Stimulated activated CD8-positive, alpha-beta memory T cell treated with anti-CD3 and anti-CD28 coated beads, Interleukin-2, amount 100 ng/mL, for 1 hour (primary cell): ENCODE data around the gene GPRIN1.
A peak's percentile ranks its signal among the peaks of the same experiment; 100 is the strongest.

Experiments used
- DNase-seq, 2 donors: peaks; one replicate each; pipeline ENCODE4 v3.0.0-alpha.2; 2020; ENCODE audit warnings: low read depth in 2 of 2

GPRIN1 gene

DNA sequence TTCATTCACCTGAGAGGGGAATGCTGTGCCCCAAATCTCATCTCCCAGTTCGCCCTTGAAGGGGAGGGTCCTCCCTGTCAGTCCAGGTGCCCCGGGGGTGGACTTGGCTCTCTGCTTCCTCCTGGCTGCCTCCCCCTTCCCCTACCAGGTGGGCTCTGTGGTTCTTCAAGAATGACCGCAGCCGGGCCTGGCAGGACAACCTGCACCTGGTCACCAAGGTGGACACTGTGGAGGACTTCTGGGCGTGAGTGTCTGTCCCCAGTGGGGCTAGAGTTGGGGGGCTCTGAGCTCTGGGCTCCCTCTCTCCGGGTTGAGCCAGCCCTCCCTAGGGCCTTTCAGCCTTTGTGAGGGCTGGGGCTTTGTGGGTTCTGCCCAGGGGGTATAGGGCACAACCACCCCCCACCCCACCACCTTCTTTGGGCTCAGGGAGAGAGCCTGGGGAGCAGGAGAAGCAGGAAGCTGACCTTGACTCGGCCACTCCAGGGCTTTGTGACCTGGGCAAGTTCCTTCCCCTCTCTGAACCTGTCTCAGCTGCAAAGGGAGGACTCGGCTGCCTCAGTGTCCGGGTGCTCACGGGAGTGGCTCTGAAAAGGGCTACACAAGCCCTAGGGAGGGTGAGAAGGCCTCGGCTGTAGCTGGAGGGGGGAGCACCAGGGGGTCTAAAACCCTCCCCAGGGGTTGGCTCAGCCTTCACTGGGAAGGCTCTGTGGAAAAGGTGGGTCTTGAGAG, 33.7 kb upstream of the GPRIN1 start:
- no peak for DNase-seq

GRCh38 chr5:176642675-176643490, 32.9 kb upstream of the GPRIN1 start:
- DNase-seq: no peak

DNA sequence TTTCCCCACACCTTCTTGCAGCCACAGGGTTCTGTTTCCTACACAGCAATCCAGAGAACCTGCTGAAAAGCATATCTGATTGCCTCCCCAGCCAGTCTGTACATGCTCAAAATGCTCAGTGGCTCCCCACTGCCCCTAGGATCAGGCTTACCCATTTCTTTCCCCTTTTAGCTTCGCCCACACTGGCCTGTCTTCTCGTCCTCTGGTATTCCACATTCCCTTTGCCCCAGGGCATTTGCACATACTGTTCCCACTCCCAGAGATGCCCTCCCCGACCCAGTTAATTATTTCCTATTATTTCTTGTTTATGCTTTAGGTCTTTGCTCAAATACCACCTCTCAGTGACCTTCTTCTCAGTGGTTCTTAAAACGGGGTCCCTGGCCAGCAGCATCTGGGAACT, 30.7 kb upstream of the GPRIN1 start:
- no peak for DNase-seq

- no peak for DNase-seq
Measured at GRCh38 chr5:176639981-176640380, 30.0 kb upstream of the GPRIN1 start.

DNA sequence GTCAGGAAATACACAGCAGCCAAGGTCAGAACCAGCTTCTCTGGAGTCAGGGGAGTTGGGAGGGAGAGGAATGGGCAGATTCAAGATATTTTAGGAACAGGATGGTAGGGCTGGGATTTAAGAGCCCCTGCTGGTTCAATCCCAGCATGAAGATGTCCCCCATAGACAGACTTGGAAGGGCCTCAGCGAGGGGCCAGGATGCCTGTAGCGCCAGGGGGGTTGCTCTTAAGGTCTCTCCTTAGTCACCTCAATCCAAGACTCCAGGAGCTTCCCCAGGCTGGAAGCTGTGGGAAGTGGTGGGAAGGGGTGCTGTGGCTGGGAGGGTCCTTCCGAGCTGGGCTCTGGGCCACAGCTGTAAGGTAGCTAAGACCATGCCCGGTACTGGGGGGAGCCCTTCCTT, 29.3 kb upstream of the GPRIN1 start:
- no peak for DNase-seq

DNA sequence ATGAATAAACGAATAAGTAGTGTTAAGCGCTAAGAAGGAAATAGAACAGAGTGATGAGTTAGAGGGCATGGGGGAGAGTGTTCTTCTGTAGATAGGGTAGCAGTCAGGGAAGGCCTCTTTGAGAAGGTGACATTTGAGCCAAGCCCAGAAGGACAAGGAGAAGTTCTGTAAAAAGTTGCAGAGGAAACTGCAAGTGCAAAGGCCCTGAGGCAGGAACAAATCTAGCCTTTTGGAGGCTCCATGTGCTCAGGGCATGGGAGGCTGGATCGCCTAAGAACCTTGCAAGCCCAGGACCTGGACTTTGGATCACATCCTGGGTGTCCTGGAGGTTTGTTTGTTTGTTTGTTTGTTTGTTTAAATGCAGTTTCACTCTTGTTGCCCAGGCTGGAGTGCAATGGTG, 28.5 kb upstream of the GPRIN1 start:
- no peak for DNase-seq

DNA sequence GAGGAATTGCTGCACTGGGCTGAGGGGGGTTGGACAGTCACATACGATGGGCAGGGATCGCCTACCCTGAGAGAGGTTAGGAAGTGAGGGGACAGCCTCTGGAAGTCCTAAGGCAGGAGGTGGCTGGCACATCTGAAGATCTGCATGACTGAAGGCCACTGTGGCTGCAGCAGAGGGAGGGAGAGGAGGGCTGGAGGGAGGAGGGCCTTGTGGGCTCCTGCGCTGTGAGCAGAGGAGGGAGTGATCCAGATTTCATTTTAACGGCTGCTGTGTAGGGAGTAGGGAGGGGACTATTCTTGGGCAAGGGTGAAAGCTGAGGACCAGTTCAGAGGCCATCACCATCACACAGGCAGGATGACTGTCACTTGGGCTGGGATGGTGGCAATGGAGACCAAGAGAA, 27.6 kb upstream of the GPRIN1 start:
- DNase-seq: no peak

- no peak for DNase-seq
Measured at GRCh38 chr5:176636426-176636825, 26.5 kb upstream of the GPRIN1 start.

DNA sequence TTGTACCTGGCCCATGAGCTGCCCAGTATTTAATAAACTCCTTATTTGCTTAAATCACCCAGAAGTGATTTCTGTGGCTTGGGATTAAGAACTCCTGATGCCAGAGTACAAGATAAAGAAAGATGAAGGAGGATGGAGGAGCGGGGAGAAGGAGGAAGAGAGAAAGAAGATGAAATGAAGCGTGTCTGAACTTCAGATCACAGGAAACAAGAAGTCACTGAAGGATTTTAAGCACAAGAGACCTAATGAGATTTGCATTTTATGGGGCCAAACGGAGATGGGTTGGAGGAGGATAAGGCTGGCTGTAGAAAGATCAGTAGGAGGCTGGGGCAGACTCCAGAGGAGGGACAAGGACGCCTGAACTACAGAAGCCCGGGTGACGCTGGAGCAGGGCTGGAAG, 23.6 kb upstream of the GPRIN1 start:
- no peak for DNase-seq

- no peak for DNase-seq
Measured at GRCh38 chr5:176632745-176633144, 22.8 kb upstream of the GPRIN1 start.

GRCh38 chr5:176631383-176632200, 21.6 kb upstream of the GPRIN1 start:
- DNase-seq: no peak

DNA sequence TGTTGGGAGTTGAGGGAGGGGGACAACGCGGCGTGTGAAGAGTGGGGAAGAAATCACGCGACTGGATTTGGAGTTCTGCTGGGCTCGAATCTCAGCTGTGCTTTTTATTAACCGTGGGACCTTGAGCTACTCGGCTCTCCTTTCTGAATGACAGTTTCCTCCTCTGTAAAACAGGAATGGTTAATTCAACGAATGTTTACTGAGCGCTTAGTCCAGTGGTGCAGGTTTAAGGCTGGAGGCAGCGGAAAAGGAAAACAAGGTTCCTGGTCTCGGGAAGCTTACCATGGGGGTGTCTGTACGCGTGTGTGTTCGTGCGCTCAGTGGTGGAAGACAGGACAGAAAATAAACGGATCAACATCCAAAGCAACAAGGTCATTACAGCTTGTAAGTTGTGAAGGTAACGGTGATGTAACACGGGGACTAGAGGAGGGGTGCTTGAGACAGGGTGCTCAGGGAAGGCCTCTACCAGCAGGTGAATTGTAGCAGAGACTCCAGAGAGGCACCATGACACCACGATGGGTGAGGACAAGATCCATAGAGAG, 20.8 kb upstream of the GPRIN1 start:
- no peak for DNase-seq

GRCh38 chr5:176629853-176630680, 20.1 kb upstream of the GPRIN1 start, which contains the start of the genes EIF4E1B and SNCB:
Gene EIF4E1B (plus strand): TSS chr5:176630675. CDS start chr5:176642788, 12,113 bp downstream.
Gene SNCB (minus strand): TSS chr5:176630534. CDS start chr5:176629654, 880 bp downstream.
- peak in 1 of 2 donors; percentile 34 for DNase-seq

DNA sequence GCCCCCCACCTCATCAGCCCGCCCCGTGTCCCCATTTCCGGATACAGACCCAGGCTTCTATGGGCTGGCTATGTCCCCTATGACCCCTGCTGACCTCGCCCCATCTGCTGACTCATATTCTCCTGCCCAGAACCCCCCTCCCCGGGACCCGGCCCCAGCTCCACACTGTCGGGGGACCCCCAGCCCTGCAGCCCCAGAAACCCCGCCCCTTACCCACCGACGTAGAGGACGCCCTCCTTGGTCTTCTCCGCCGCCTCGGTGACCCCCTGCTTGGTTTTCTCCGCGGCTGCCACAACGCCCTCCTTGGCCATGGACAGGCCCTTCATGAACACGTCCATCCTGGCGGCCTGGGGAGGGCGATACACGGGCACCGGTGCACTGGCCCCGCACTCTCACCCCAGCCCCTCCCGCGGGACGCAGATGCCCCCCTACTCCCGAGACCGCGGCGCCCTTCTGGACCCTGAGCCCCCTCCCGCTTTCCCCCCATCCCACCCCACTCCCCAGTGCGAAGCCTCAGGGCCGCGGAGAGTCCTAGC, 19.4 kb upstream of the GPRIN1 start:
- DNase-seq: no peak

- DNase-seq: no peak
Measured at GRCh38 chr5:176628406-176629228, 18.7 kb upstream of the GPRIN1 start.

- no peak for DNase-seq
Measured at GRCh38 chr5:176627582-176627981, 17.6 kb upstream of the GPRIN1 start.

DNA sequence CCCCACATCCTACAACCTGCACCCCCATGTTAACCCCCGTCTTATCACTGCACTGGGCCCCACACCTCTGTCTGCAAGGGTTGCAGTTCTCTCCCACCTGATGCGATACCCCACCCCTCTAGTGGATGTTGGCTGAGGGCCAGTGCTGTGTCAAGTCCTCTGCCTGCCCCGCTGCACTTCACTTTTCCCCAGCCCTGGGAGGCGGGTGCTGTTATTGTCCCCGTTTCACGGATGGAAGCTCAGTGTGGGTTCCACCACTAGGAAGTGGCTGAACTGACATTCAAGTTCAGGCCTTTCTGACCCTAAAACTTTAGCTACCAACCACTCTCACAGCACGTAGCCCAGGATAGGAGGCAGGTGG, 16.9 kb upstream of the GPRIN1 start:
- no peak for DNase-seq

- no peak for DNase-seq
Measured at GRCh38 chr5:176625966-176626875, 16.3 kb upstream of the GPRIN1 start.

DNA sequence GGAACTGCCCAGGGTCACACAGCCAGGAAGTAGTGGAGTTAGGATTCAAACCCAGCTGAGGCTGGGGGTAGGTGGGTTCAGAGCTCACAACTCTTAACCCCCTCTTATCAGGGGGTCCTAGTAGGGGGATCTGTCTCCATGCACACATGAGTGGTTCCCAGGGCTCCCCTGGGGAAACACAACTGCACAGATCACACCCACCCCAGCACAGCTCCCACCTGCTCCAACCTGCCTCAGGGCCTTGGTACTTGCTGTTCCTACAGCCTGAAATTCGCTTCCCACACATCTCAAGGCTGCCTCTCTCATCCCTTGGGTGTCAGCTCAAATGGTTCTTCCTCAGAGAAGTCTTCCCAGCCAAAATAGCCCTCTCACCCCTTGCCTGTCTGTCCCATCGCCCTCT, 15.6 kb upstream of the GPRIN1 start:
- no peak for DNase-seq
